Body of pancreas (tissue), 4 donors: ENCODE measurements around the gene TIE1.

ENCODE experiments used
- POLR2A ChIP-seq, 3 donors: fragments of 450-650 bp; IDR thresholded peaks; one replicate each; pipeline ENCODE4 v1.6.1; 2016; ENCODE audit warnings: antibody characterized with exemption in 3 of 3, mild to moderate bottlenecking in 2 of 3
- TF ChIP-seq, protein P1 (sequence below), 7 experiments: fragments of 450-650 bp in 4 of 7; fragments of 200-600 bp in 3 of 7; sonication (generic) in 3 of 7; IDR thresholded peaks; one replicate each; pipeline ENCODE4 v1.5.1; 2016 to 2019; ENCODE audit warnings: antibody characterized with exemption in 7 of 7

DNA sequence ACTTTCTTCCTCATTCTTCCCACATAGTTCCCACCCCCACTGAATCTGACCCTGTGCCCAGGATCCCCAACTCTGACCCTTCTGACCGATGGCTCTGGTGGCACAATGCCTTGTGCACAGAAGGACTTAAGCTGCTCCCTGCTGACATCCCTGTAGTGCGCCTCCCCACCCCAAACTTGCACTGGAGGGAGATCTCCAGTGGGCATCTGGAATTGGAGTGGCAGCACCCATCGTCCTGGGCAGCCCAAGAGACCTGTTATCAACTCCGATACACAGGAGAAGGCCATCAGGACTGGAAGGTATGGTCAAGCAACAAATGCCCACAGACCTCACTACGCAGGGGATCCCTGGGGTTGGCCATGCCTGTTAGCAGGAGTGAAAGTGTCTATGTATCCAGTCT lies 45.9 kb downstream of the TIE1 start:
- TF ChIP-seq, protein P1, sequence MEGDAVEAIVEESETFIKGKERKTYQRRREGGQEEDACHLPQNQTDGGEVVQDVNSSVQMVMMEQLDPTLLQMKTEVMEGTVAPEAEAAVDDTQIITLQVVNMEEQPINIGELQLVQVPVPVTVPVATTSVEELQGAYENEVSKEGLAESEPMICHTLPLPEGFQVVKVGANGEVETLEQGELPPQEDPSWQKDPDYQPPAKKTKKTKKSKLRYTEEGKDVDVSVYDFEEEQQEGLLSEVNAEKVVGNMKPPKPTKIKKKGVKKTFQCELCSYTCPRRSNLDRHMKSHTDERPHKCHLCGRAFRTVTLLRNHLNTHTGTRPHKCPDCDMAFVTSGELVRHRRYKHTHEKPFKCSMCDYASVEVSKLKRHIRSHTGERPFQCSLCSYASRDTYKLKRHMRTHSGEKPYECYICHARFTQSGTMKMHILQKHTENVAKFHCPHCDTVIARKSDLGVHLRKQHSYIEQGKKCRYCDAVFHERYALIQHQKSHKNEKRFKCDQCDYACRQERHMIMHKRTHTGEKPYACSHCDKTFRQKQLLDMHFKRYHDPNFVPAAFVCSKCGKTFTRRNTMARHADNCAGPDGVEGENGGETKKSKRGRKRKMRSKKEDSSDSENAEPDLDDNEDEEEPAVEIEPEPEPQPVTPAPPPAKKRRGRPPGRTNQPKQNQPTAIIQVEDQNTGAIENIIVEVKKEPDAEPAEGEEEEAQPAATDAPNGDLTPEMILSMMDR (IDR thresholded peaks at IDR 0.05), result no peak
- no peak for TF ChIP-seq POLR2A (IDR thresholded peaks at IDR 0.05)
